ENCODE results near the gene KLB.
"Not testable (repeated sequence)": the region's sequence is repeated elsewhere in the genome, so short reads cannot be mapped to it uniquely, and the experiment has no call there.

The KLB gene

DNA sequence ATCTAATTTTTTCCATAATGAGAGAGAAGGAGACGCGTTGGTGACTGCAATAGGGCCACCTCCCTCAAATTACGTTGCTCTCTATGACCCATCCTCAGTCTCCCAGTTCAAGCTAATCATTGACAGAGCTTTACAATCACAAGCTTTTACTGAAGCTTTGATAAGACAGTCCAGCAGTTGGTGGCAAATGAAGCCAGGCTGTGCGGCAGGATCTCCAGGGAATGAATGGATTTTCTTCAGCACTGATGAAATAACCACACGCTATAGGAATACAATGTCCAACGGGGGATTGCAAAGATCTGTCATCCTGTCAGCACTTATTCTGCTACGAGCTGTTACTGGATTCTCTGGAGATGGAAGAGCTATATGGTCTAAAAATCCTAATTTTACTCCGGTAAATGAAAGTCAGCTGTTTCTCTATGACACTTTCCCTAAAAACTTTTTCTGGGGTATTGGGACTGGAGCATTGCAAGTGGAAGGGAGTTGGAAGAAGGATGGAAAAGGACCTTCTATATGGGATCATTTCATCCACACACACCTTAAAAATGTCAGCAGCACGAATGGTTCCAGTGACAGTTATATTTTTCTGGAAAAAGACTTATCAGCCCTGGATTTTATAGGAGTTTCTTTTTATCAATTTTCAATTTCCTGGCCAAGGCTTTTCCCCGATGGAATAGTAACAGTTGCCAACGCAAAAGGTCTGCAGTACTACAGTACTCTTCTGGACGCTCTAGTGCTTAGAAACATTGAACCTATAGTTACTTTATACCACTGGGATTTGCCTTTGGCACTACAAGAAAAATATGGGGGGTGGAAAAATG lies at the start of gene KLB:
KLB (plus strand) TSS at position 168 of the 821 bp plus-strand sequence; CDS start at position 188, 20 bp downstream.
- no peak for DNase-seq

DNA sequence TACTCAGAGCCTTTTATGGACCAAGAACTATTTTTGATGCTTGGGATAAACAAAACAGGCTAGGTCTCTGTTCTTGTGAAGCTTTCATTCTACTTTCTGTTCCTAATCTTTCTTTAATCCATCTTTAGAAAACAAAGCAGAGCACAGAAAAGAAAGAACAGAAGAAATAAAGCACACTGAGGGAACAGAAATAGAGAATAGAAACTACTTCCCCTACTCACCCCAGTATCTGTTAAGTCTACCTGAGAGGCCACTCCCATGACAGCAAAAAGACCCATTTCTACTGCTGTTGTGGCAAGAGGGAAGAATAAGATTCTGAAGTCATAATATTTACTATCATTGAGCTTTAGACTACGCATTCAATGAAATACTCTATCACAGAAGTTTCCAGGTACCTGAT lies 49.7 kb upstream of the KLB start:
- no peak for DNase-seq

DNA sequence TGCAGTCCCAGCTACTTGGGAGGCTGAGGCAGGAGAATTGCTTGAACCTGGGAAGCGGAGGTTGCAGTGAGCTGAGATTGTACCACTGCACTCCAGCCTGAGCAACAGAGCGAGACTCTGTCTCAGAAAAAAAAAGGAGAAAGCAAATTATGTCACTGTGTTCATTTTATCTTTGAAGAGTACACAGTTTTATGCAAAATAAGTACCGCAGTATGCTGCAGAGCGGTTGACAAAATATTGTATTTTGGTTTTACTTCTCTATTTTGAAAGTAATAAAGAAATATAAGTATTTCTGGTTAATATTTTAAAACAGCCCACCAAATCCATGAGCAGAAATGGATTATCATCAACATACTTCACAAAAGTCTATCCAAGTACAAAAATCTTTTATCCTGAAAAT lies 46.1 kb upstream of the KLB start:
- DNase-seq: not testable (repeated sequence)

DNA sequence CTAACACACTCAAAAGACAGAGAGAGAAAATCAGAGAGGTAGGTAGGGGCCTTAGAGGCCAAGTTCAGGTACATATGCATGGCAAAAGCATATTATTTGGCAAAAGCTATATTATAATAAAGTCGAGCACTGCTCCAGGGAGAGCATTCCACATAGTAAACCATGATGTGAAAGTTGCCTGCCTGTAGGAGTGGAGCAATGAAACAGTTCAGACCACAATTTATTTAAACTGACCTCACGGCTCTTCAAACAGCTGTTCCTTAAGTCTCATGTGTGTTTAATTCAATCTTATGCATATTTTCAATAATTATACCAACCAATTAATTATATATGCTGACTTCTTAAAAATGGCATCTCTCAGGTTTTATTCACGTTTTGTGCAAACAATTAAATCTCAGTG lies 43.9 kb upstream of the KLB start:
- DNase-seq: no peak

DNA sequence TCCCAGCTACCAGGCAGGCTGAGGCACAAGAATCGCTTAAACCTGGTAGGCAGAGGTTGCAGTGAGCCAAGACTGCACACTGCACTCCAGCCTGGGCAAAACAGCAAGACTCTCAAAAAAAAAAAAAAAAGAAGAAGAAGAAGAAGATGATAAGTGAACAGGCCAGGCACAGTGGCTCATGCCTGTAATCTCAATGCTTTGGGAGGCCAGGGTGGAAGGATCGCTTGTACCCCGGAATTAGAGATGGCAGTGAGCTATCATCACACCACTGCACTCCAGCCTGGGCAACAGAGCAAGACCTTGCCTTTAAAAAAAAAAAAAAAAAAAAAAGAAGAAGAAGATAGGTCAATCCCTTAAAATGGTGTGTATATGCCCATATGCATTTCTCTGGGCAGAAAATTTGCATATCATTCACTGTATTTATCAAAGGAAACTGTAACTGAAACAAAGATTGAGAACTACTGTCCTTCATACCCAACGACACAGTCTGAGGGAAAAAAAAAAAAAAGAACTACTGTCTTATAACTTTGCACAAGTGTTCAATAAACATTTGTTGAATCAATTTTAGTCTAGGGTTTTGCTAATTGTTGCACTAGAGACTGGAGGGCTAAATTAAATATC lies 42.8 kb upstream of the KLB start:
- no peak for DNase-seq

DNA sequence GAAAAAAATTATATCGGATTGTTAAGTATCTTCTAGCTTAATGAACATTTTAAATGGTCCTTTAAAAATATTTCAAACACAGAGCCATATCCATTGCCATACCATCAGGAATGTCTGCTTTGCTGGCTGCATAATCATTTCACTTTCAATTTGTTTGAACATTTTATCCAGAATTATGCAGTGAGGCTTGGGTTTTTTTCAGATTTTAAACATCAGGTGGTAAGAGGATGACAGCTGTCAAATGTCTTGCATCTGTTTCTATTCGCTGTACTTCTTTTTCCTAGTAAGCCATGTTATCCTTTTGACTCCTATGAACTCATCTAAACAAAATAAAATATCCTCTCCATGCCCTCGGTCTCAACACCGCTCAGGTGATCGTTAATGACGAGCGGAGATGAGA lies 41.4 kb upstream of the KLB start:
- DNase-seq: peak; percentile 9

DNA sequence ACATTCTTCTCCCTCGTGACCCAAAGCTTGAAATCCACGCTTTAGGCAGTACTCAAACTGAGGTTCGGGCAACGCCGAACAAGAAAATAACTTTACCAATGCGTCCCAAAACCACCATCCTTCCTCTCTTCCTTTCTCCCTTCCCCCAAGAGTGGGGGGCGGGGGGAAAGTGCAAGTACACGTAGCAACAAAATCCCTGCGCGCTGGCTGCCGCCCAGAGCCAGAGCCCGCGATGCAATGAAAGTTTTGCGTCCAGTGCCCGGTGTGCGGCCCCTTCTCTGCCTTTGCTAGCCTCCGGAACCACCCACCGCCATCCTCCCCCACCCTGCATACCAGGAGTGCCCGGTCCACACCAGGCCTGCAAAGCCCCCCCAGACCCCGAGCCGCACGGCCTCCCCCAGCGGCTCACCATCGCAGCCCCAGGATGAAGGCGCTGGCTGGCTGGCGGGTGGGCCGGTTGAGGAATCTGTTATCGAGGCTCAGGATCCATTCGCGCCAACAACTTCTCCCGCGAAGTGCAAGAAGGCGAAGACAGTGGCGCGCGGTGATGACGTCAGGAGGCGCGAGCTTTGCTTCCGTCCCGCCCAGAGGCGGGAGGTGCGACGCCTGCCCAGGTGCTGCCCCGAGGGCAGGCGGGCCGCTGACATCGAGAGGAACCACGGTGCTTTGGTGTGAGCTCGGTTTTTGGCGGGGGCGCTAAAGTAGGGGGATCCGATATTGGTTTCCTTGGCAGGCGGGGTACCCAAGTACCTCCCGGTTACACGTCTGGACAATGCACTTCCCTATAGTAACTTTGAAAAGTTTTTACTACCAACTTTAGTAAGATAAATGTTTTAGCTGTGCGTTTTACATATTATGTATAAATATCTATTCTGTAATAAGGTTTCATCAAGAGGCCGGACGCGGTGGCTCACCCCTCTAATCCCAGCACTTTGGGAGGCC lies 40.6 kb upstream of the KLB start, which contains the start of gene RFC1:
RFC1 (minus strand) TSS at position 533 of the 942 bp plus-strand sequence; CDS start at position 412, 121 bp downstream.
- peak; percentile 77 for DNase-seq

DNA sequence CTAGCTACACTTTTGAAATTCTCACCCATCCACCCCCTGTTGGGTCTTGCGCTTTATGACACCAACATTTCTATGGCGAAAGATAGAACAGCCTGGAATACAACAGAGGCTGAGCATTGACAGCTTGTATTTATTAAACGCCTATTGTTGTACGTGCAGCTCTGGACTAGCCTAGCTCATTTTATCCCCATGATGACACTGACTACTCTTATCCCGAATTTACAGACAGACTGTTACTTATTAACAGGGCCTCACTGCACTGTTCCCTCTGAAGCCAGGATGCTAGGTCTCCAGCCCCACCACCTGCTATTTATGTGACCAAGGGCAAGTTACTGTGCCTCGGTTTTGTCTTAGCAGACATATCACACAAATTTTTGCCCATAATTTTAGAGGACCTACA lies 39.6 kb upstream of the KLB start:
- DNase-seq: no peak

DNA sequence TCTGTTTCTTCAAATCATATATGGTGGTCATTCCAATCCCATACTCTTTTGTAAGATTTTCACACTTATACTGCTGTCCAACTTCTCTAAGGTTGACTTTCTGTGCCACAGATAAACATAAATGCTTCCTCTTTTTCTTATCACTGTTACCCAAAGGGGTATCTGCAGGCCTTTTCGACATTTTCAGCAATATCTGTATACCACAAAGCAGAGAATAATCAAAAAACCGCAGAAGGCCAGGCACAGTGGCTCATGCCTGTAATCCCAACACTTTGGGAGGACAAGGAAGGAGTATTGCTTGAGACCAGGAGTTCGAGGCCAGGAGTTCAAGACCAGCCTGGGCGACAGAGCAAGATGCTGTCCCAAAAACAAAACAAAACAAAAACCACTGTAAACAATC lies 37.4 kb upstream of the KLB start:
- DNase-seq: no peak

DNA sequence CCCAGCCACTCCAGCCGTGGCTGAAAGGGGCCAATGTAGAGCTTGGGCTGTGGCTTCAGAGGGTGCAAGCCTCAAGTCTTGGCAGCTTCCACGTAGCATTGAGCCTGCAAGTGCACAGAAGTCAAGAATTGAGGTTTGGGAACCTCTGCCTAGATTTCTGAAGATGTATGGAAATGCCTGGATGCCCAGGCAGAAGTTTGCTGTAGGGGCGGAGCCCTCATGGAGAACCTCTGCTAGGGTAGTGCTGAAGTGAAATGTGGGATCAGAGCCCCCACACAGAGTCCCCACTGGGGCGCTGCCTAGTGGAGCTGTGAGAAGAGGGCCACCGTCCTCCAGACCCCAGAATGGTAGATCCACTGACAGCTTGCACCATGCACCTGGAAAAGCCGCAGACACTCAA lies 35.5 kb upstream of the KLB start:
- not testable (repeated sequence) for DNase-seq

DNA sequence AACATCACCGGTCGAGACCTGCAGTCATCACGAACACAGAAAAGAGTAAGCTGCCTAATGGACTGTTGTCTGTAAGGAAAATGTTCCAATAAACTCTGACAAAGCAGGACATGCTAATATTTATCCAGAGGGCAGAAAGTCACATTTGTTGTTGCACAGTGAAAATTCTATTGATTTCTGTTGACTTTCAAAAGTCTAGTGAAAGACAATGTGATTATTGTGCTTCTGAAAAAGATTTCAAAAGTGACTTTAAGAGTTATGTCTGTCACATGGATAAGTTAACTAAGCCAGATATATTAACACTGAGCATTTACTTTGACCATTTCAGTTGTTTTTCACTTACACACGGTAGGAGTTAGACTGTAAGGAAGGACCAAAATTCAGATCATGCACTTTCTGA lies 31.3 kb upstream of the KLB start:
- DNase-seq: no peak

DNA sequence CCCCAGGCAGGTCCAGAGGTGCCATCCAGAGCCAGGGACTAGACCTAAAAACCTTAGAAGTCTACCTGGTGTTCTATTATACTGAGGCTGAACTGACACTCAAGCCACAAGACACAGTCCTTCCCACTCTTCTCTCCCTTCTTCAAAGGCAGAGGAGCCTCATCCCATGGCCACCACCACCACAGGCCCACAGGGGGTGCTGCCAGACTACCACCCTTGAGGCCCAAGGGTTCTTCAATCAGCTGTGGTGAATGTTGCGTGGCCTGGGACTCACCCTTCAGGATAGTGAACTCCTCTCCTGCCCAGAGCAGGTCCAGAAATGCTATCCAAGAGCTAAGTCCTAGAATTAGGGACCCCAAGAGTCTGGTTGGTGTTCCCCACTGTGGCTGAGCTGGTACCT lies 23.0 kb upstream of the KLB start:
- DNase-seq: no peak

DNA sequence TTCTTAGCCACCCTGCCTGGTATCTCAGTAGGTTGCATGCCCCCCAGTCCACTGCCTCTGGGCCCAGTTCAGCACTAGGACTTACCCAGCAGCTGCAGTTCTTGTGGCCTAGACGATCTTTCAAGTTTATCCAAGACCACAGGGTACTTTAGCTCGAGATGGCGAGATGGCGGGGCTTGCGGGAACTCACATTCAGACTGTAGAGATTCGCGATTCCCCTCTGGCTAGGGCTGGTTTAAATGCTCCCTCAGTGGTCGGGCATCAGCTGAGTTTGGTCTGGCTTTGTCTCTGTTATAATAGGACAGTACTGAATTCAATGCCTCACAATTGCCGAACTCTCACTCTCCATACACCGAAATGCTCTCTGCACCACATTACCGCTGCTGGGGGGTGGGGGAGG lies 22.2 kb upstream of the KLB start:
- no peak for DNase-seq

DNA sequence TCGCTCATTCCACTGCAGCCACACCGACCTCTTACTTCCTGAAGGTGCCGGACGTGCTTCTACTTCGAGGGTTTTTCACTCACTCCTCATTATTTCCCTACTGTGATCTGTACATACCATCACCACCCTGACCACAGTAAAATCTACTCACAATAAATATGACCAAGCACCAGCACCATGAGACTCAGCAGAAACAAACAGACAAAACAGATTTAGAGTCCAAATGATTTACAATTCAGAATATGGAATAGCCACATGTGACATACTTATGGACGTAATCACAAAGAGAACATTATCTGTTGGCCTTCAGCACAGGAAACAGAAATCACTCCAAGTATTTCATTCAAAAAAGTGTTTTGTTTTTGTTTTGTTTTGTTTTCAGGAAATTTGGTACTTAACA lies 16.1 kb upstream of the KLB start:
- no peak for DNase-seq

DNA sequence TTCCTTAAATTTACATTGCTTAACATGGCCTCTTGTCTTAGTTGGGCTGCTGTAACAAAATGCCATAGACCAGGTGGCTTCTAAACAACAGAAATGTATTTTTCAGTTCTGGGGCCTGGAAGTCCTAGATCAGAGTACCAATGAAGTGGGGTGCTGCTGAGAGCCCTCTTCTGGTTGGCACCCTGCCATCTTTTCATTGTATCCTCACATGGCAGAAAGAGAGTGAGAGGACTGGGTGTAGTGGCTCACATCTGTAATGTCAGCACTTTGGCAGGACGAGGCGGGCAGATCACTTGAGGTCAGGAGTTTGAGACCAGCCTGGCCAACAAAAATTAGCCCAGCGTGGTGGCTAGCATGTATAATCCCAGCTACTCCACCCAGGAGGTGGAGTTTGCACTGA lies 12.0 kb upstream of the KLB start:
- no peak for DNase-seq

DNA sequence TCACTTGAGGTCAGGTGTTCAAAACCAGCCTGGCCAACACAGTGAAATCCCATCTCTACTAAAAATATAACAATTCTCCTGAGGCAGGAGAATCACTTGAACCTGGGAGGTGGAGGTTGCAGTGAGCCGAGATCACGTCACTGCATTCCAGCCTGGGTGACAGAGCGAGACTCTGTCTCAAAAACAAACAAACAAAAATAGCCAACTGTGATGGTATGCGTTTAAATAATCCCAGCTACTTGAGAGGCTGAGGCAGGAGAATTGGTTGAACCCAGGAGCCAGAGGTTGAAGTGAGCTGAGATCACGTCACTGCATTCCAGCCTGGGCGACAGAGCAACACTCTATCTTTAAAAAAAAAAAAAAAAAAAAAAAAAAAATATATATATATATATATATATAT lies 5.1 kb upstream of the KLB start:
- DNase-seq: not testable (repeated sequence)

DNA sequence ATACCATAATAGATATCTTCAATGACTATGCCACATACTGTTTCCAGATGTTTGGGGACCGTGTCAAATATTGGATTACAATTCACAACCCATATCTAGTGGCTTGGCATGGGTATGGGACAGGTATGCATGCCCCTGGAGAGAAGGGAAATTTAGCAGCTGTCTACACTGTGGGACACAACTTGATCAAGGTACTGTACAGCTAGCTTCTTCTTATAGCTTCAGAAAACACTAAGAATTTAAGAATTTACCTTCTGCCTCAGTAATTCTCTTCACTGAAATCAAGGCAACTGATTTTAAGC lies 805 bp downstream of the KLB start:
- DNase-seq: no peak

DNA sequence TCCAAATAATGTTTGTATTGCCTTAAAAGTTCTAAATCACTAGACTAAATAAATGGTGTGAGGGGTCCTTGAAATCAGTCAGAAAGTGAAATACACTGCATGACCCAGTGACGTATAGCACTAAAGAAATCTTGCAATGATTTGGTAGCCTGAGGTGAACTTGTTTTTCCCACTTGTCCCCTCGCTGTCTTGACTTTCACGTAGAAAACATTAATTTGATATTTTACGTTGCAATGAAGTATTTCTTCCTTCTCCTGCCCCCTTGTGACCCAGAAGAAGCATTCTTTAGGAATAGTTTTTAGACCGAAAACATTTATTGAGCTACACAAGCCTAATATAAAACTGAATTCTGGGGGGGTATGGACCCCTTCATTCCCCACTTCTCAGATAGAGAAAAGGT lies 3.7 kb downstream of the KLB start:
- DNase-seq: no peak

DNA sequence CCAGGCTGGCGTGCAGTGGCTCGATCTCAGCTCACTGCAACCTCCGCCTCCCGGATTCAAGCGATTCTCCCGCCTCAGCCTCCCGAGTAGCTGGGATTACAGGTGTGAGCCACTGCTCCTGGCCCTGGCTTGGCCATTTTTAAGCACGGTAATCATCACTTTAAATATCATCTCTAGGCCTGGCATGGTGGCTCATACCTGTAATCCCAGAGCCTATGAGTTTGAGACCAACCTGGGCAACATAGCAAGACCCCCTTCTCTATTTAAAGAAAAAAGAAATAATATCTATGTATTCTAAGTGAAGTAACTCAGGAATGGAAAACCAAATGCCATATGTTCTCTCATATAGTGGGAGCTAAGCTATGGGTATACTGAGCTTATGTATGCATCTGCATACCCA lies 4.8 kb downstream of the KLB start:
- DNase-seq: not testable (repeated sequence)

DNA sequence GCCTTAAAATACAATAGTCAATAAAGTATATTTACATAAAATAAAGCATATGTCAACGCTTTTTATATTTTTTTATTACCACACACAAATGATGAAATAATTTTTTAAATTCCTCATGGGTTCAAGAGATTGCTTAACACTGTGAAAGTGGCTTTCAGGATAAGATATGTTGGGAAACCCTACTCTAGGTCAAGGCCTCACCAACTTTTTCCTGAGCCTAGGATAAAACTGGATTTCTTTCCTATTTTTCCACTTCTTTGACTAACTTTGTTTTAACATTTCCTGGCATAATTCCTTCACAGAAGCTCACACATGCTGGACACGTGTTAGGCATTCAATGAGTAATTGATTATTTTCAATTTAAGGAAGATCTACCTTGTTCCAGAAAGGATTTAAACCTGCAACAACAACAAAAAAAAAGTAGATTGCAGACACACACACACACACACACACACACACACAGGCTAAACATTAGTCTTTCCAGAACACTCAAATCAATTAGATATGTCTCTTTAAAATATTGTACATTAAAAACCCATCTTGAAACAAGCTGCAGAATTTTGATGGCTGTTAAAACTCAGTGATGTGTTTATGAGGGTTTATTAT lies 9.1 kb downstream of the KLB start:
- no peak for DNase-seq

DNA sequence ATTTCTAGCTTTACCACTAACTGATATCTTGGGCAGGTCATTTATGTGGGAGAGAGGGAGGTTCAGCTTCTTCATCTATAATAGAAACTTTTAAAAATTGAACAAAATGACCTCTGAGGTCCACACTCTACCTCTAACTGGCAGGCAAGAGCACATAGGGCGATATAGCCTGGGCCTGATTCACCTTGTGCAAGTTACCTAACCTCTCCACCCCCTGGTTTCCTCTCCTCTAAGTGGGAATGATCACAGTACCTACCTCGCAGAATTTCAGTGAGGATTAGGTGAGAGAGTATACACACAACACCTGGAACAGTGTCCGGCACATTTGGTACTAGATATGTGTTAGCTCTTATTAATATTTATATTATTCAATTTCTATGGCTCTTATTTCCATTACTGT lies 15.5 kb downstream of the KLB start:
- DNase-seq: no peak

DNA sequence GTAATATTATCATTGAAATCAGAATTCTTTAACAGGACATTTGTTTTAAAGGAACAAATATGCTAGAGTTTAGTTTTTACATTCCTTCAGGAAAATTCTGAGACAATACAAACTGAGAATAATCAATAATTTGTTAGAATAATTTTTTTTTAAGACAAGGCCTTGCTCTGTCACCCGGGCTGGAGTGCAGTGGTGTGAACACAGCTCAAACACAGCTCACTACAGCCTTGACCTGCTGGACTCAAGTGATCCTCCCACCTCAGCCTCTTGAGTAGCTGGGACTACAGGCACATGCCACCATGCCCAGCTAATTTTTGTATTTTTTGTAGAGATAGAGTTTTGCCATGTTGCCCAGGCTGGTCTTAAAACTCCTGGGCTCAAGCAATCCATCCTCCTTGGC lies 18.6 kb downstream of the KLB start:
- not testable (repeated sequence) for DNase-seq

DNA sequence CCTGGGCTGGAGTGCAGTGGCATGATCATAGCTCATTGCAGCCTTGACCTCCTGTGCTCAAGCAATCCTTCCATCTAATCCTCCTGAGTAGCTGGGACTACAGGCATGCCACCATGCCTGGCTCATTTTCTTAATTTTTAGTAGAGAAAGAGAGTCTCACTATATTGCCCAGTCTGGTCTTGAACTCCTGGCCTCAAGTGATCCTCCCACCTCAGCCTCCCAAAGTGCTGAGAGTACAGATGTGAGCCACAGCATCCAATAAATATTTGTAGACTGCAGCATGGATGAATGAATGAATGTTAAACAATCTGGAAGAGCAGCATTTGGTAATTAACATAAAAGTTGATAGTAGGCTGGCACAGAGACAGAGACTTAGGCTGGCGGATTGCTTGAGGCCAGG lies 20.0 kb downstream of the KLB start:
- no peak for DNase-seq

Measured in NCI-H1092 treated with DMSO at 0.1 percent for 48 hours (cell line).